GM12865 (cell line): ENCODE results near the gene TCEA2.

Experiments used
- DNase-seq: peaks from one replicate; pipeline ENCODE4 v3.0.0; 2010; ENCODE audit warnings: low read depth
- H3K4me3 ChIP-seq: 2 replicates; pipeline ENCODE4 v1.5.1; 2011; ENCODE audit warnings: mild to moderate bottlenecking, low read depth, low read length, control low read depth
- TF ChIP-seq, protein P1 (sequence below): IDR thresholded peaks from 2 replicates; pipeline ENCODE4 v1.5.1; 2011; ENCODE audit warnings: low read length, control low read depth, low read depth, inconsistent platforms; ENCODE audit not compliant: insufficient read depth; ENCODE audit errors: missing control alignments

Gene TCEA2

DNA sequence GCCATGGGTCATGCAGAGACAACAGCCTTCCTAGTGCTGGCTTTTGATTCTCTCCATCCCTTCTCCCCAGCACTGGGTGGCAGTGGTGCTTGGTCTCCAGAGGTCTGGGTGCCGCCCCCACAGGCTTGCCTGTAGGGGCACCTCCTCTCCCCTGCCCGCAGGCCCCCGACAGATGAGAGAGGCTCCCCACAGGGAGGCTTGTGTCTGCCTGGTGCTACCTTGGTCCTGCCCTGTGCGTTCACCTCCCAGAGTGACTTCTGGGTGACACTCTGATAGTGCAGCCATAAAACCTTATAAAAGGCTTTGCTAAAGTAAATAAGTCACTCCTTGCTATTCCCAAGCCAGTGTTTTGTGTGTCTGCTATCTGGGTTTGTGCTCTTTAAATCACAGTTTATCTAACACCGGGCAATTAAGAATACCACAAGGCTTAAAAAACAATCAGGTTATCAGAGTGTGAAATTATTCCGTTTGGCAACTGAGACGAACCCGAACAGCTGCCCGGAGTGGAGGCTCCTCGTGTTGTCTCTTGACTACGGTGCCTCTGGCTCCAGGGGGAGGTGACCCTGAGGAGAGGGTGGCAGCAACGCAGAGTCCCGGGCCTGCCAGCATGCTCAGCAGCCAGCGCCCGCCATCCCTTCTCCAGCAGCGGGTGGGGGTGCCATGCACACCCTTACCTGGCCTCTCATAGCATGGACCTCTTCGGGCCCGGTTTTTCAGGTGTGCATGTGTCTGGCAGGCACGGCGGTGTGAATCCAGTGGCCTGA, 32.4 kb upstream of the TCEA2 start:
- DNase-seq, result no peak
- no peak overlapping the region for H3K4me3 ChIP-seq
- TF ChIP-seq, protein P1, sequence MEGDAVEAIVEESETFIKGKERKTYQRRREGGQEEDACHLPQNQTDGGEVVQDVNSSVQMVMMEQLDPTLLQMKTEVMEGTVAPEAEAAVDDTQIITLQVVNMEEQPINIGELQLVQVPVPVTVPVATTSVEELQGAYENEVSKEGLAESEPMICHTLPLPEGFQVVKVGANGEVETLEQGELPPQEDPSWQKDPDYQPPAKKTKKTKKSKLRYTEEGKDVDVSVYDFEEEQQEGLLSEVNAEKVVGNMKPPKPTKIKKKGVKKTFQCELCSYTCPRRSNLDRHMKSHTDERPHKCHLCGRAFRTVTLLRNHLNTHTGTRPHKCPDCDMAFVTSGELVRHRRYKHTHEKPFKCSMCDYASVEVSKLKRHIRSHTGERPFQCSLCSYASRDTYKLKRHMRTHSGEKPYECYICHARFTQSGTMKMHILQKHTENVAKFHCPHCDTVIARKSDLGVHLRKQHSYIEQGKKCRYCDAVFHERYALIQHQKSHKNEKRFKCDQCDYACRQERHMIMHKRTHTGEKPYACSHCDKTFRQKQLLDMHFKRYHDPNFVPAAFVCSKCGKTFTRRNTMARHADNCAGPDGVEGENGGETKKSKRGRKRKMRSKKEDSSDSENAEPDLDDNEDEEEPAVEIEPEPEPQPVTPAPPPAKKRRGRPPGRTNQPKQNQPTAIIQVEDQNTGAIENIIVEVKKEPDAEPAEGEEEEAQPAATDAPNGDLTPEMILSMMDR, result no peak

DNA sequence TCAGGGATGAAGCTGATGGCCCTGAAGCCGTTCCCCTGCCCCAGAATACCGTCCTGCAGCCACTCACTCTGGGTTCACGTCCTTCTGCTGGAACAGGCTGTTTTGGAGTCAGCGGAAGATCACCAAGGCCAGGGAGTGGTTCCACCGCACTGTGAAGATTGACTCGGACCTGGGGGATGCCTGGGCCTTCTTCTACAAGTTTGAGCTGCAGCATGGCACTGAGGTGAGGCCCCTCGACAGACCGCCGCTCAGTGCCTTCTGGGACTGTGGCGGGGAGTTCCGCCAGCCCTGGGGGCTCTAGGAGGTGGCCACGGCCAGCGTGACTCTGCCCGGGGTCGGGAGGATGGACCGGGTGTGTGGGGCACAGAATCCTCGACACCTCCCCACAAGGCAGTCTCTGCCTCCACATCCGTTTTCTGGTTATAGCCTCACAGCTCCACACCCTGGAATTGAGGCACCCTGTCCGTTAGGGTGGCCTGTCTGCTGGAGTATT, 31.1 kb upstream of the TCEA2 start:
- no peak for DNase-seq
- TF ChIP-seq, protein P1, result no peak
- no peak overlapping the region for H3K4me3 ChIP-seq

DNA sequence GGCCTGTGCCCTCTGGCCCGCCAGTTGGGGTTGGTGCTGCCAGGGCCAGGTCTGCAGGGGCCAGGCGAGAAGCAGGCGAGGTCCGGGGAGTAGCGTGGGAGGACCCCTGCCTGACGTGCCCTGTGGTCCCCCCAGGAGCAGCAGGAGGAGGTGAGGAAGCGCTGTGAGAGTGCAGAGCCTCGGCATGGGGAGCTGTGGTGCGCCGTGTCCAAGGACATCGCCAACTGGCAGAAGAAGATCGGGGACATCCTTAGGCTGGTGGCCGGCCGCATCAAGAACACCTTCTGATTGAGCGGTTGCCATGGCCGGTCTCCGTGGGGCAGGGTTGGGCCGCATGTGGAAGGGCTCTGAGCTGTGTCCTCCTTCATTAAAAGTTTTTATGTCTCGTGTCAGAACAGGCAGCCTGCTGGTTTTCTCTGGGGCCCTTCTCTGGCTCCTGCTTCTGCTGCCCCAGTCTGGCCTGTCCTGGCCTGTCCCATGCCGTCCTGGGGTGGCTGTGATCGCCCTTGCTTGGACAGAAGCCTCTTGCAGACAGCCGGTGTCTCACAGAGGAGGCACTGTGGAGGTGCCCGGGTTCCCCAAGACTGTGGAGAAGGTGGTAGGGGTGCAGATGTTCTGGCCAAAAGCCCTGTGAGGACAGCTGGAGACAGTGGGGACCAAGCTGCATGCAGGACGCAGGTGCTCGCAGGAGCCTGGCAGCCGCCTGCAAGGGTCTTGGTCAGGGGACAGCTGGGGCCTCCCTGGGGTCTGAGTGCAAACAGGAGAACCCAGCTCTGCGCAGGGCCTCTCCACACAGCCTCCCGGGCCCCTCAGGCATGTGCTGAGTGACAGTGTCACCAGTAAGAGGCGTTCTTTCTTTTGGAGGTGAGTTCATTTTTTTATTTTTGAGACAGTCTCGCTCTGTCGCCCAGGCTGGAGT, 30.0 kb upstream of the TCEA2 start:
- no peak for DNase-seq
- TF ChIP-seq, protein P1, result no peak
- H3K4me3 ChIP-seq, result no peak overlapping the region

DNA sequence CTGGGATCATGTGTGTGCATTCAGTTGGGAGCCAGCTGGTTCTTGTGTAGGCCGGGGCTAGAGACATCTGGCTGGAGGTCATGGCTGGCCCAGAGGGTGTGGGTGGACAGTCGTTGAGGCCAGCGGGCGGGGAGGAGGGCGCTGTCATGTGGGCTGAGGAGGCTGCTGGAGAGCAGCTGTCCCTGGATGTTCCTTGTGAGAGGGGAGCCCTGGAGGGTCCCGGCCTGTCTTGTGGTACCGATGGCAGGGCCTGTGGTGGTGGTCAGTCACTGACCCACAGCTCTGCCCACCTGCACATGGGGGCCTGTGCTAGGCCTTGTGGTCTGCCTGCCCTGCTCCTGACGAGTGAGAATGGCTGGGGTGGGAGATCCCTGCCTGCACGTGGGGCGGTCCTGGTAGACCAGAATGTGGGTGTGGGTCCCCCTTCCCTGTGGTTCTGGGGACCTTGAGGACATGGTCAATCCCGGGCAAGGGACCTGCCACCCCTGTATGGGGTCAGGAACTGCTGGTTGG, 29.0 kb upstream of the TCEA2 start:
- no peak for DNase-seq
- H3K4me3 ChIP-seq, result no peak overlapping the region
- TF ChIP-seq, protein P1, result no peak

DNA sequence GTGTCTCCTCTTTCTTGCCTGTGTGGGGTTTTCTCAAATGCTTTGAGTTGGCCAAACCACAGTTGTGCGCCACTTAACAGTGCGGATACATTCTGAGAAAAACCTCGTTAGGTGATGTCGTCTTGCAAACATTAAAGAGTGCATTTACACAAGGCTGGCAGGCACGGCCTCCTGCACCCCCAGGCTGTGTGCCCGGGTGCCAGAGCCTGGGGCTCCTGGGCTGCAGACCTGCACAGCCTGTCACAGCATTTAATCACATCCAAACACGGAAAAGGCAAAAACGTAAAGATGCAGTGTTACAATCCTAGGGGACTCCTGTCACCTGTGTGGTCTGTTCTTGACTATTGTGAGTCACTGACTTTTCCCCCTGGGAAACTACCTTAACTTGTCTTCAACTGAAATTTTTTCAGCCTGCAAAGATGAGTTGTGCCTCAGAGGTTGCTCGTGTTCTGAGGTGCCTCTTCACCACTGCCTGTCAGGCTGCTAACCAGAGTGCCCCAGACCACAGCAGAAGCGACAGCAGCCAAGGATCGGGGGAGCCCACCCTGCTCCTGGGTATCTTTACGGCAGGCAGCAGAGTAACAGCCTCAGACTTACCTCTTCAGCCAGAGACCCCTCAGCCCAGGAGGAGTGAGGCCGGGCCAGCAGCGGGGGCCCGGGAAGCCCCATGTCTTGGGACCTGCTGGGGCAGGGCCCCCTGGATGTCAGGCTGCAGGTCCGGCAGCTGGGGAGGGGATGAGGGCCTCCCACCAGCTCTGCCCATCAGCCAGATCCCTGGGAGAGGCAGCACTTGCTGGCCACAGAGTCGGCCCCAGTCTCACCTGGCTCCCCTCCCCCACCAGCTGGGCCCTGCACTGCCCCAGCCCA, 27.7 kb upstream of the TCEA2 start:
- peak; percentile 73 for DNase-seq
- TF ChIP-seq, protein P1, result no peak
- H3K4me3 ChIP-seq, result peak overlapping the region; percentile 9; the same call in 1 of the 2 replicates

DNA sequence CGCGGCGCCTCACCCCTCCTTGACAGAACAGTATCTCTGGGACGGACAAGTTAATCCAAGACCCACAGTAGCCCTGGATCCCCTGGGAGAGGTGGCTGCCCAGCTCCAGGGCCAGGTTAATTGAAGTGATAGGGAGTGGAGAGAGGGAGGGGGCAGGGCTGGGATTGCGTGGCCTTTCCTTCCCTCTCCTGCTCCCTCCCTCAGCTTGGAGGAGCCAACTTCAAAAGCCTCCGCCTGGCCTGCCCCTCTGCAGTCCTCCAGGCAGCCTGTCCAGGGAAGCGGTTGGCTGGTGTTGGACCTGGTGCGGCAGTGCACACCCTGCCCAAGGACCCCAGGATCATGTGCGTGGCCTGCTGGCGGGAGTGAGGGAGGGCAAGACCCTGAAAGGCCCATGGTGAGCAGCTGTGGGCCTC, 27.1 kb upstream of the TCEA2 start, which contains the start of gene C20orf204:
Gene C20orf204 (plus strand): TSS at position 250 of the 413 bp plus-strand sequence. CDS start 142 bp downstream, at position 392.
- H3K4me3 ChIP-seq, result peak within 1 kb of the TSS; percentile 70
- DNase-seq, result no peak
- TF ChIP-seq, protein P1, result no peak
